Coronary artery (tissue), 2 donors: ENCODE results near the gene ABR.
"Not testable (repeated sequence)": the region's sequence is repeated elsewhere in the genome, so short reads cannot be mapped to it uniquely, and the experiment has no call there.

Experiments
- DNase-seq: peaks from one replicate; pipeline ENCODE4 v3.0.0-alpha.2; 2017; ENCODE audit warnings: low spot score
- H3K27ac ChIP-seq, 2 donors: fragments of 200-600 bp; sonication (generic); one replicate each; pipeline ENCODE4 v1.5.1; 2016 to 2019
- H3K4me3 ChIP-seq: fragments of 200-600 bp; sonication (generic); 2 replicates; pipeline ENCODE4 v1.5.1; 2016; ENCODE audit warnings: mild to moderate bottlenecking, moderate library complexity
- TF ChIP-seq, protein P1 (sequence below): fragments of 200-600 bp; sonication (generic); IDR thresholded peaks from one replicate; pipeline ENCODE4 v1.5.1; 2019; ENCODE audit warnings: antibody characterized with exemption

Gene ABR

GRCh38 chr17:979539-980405 is 200.0 kb downstream of the ABR start, which contains the start of gene NXN:
TSS of gene NXN (minus strand) at chr17:979776.
- TF ChIP-seq, protein P1, sequence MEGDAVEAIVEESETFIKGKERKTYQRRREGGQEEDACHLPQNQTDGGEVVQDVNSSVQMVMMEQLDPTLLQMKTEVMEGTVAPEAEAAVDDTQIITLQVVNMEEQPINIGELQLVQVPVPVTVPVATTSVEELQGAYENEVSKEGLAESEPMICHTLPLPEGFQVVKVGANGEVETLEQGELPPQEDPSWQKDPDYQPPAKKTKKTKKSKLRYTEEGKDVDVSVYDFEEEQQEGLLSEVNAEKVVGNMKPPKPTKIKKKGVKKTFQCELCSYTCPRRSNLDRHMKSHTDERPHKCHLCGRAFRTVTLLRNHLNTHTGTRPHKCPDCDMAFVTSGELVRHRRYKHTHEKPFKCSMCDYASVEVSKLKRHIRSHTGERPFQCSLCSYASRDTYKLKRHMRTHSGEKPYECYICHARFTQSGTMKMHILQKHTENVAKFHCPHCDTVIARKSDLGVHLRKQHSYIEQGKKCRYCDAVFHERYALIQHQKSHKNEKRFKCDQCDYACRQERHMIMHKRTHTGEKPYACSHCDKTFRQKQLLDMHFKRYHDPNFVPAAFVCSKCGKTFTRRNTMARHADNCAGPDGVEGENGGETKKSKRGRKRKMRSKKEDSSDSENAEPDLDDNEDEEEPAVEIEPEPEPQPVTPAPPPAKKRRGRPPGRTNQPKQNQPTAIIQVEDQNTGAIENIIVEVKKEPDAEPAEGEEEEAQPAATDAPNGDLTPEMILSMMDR: no peak
- H3K4me3 ChIP-seq: peak within 1 kb of the TSS; percentile 93
- H3K27ac ChIP-seq: peak within 1 kb of the TSS; percentile 61 to 94
- peak; percentile 89 for DNase-seq

DNA sequence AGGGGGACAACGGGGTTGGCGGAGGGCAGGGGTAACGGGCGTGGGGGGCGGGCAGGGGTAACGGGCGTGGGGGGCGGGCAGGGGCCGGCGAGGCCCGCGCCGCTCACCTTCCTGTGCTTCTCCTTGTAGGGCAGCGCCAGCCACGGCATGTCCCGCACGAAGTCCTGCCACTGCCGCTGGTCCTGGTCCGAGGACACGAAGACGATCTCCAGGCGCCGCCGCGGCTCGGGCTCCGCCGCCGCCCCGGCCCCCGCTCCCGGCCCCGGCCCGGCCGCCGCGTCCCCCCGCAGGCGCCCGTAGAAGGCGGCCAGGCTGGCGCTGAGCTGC is 200.6 kb downstream of the ABR start:
- Histone ChIP-seq H3K27ac (peak overlapping the region in 1 of 2 donors; percentile 94), H3K4me3 (peak overlapping the region; percentile 93)
- TF ChIP-seq, protein P1: no peak
- peak; percentile 79 for DNase-seq

DNA sequence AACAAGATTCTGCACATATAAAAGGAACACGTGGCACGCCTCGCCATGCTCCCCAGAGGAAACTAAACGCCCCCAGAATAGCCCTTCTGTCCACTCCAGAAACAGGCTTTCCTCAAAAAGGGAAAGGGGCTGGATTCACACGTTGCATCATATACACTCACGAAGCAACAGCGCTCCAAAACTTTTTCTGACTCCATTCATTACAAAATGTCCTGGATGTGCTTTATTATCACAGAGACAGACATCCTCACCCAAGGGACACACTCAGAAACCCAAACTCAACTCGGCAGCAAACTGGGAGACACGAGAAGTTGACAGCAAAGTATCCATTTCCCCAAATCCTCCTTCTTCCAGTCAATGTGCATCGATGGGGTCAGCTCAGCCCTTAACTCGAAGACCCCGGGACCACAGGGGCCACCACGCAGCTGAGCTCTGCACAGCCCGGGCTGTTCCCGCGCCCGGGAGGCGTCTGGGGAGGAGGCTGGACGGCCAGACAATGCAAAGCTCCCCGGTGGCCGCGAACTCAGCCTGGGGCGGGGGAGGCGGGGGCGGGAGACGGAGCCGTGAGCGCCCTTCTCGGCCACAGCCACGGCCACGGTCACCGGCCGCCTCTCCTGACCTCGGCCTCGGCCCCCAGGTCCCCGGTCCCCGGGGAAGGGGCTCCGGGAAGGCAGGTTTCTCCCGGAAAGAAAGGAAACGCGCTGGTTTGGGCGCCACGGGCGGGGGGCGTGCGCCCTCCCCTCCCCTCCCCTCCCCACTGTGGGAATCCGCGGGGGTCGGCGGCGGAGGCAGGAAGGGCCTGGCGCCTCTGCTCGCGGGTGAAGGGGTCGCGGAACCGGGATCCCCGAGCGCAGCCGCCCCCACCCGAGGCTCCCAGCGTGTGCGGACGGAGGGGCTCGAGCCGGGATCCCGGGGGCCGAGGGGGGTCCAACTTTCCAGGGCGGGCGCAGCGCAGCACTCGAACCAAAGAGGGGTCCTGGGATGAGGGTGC is 201.4 kb downstream of the ABR start:
- DNase-seq: no peak
- H3K4me3 ChIP-seq: peak overlapping the region; percentile 93
- TF ChIP-seq, protein P1: no peak
- H3K27ac ChIP-seq: peak overlapping the region; percentile 25 to 94

DNA sequence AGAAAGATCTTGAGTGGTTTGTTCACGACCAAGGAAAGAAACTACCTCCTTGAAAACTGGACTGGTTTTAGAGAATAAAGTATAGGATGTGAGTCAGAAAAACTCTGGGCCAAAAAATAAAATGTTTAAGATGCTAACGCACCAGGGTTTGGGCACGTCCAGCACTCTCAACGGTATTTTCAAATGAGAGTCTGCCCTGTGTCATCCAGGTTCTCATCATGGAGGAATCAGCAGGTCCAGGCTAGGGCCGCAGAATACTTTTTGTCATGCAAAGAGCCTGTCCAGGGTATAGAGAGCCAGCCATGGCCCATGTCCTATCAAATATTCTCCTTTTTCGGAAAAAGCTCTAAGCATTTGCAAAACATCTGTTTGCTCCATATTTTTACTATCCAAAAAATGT is 202.6 kb downstream of the ABR start:
- peak overlapping the region; percentile 93 for H3K4me3 ChIP-seq
- no peak for DNase-seq
- H3K27ac ChIP-seq: peak overlapping the region in 1 of 2 donors; percentile 94
- TF ChIP-seq, protein P1: no peak

GRCh38 chr17:976312-976711 is 203.5 kb downstream of the ABR start:
- TF ChIP-seq, protein P1: no peak
- DNase-seq: no peak

GRCh38 chr17:975371-975915 is 204.3 kb downstream of the ABR start:
- TF ChIP-seq, protein P1: no peak
- no peak for DNase-seq
- Histone ChIP-seq H3K4me3 (peak overlapping the region; percentile 34), H3K27ac (peak overlapping the region in 1 of 2 donors; percentile 60)

More at GRCh38 chr17:976312-976711, 203.5 kb downstream of the ABR start:
- no peak overlapping the region for H3K4me3 ChIP-seq
- no peak overlapping the region for H3K27ac ChIP-seq

GRCh38 chr17:974778-975177 is 205.0 kb downstream of the ABR start:
- DNase-seq, H3K4me3 ChIP-seq: not testable (repeated sequence)
- peak overlapping the region in 1 of 2 donors; percentile 60 for H3K27ac ChIP-seq
